IMR-90 (cell line): Measurements from ENCODE around the gene ABHD1. TPM values are rescaled to one million over a fixed set of nuclear protein-coding genes. Genes with fewer than 3 reads are reported as not detected.

Source experiments
- ATAC-seq: fragments of 200-7000 bp; cut with Tn5 transposase; 2 replicates; pipeline ENCODE4 v1.9.1; 2020; ENCODE audit warnings: low read depth, mild to moderate bottlenecking, moderate library complexity
- BruUV-seq: library from RNA; stranded (reverse); fragments of 400-500 nt; replicated peaks from 2 replicates; lab custom pipeline; 2021; lab: Mats Ljungman, UMichigan
- CTCF ChIA-PET: fragments of 300-600 bp; formaldehyde crosslinking; extraction: SDS; loops from one replicate; lab custom pipeline; 2021; ENCODE audit warnings: antibody characterized with exemption; lab: Yijun Ruan, JAX
- POLR2A ChIA-PET: fragments of 300-600 bp; sonication (Branson Sonifier 250); formaldehyde crosslinking; loops from one replicate; lab custom pipeline; 2022; ENCODE audit warnings: antibody characterized with exemption; ENCODE audit not compliant: unreplicated experiment; lab: Charles Lee
- DNase-seq: peaks from one replicate; pipeline ENCODE4 v3.0.0; 2013
- H2AFZ ChIP-seq: replicated peaks from 2 replicates; pipeline ENCODE3; 2013; ENCODE audit warnings: low read length, mild to moderate bottlenecking; ENCODE audit not compliant: poor library complexity
- H2AK5ac ChIP-seq: 2 replicates; pipeline ENCODE4 v1.6.1; 2013; ENCODE audit warnings: low read depth, low read length, inconsistent platforms
- H2AK9ac ChIP-seq: replicated peaks from 2 replicates; pipeline ENCODE3; 2013; ENCODE audit warnings: mild to moderate bottlenecking, low read depth, low read length, moderate library complexity; ENCODE audit not compliant: poor library complexity
- H2BK120ac ChIP-seq: 2 replicates; pipeline ENCODE4 v1.6.1; 2013; ENCODE audit warnings: low read depth, low read length, inconsistent platforms
- H2BK15ac ChIP-seq: 3 replicates; pipeline ENCODE4 v1.6.1; 2013; ENCODE audit warnings: low read depth, low read length, inconsistent platforms
- H2BK20ac ChIP-seq: 2 replicates; pipeline ENCODE4 v1.6.1; 2013; ENCODE audit warnings: low read depth, mild to moderate bottlenecking, inconsistent platforms, low read length, moderate library complexity
- H2BK5ac ChIP-seq: 2 replicates; pipeline ENCODE4 v1.6.1; 2013; ENCODE audit warnings: mild to moderate bottlenecking, low read depth, low read length, inconsistent platforms; ENCODE audit not compliant: poor library complexity, severe bottlenecking
- H3K14ac ChIP-seq: replicated peaks from 2 replicates; pipeline ENCODE4 v1.6.1; 2013; ENCODE audit warnings: low read depth, low read length, inconsistent platforms
- H3K18ac ChIP-seq: 2 replicates; pipeline ENCODE4 v1.6.1; 2013; ENCODE audit warnings: low read depth, low read length, control low read depth
- H3K23ac ChIP-seq: 2 replicates; pipeline ENCODE4 v1.6.1; 2013; ENCODE audit warnings: low read depth, low read length, inconsistent platforms
- H3K27ac ChIP-seq: 2 replicates; pipeline ENCODE4 v1.5.1; 2013; ENCODE audit warnings: mild to moderate bottlenecking, control low read depth, low read length; ENCODE audit not compliant: insufficient read depth
- H3K27me3 ChIP-seq: 2 replicates; pipeline ENCODE4 v1.6.1; 2013; ENCODE audit warnings: low read length; ENCODE audit not compliant: control insufficient read depth, insufficient read depth
- H3K36me3 ChIP-seq: 2 replicates; pipeline ENCODE4 v1.6.1; 2013; ENCODE audit warnings: low read length, mixed read lengths; ENCODE audit not compliant: control insufficient read depth, insufficient read depth
- H3K4ac ChIP-seq: 2 replicates; pipeline ENCODE4 v1.6.1; 2013; ENCODE audit warnings: low read depth, low read length, inconsistent platforms
- H3K4me1 ChIP-seq: 2 replicates; pipeline ENCODE4 v1.6.1; 2013; ENCODE audit warnings: low read length, mixed read lengths; ENCODE audit not compliant: control insufficient read depth, insufficient read depth
- H3K4me2 ChIP-seq: 2 replicates; pipeline ENCODE4 v1.6.1; 2013; ENCODE audit warnings: low read depth, mild to moderate bottlenecking, control low read depth, low read length, moderate library complexity
- H3K4me3 ChIP-seq: 2 replicates; pipeline ENCODE4 v1.5.1; 2013; ENCODE audit warnings: low read depth, mild to moderate bottlenecking, control low read depth, low read length, moderate library complexity; ENCODE audit not compliant: insufficient read depth
- H3K56ac ChIP-seq: 2 replicates; pipeline ENCODE4 v1.6.1; 2013; ENCODE audit warnings: low read length, inconsistent platforms; ENCODE audit not compliant: insufficient read depth; ENCODE audit errors: extremely low read depth
- H3K79me1 ChIP-seq, 2 experiments: 2 replicates each; pipeline ENCODE4 v1.6.1; 2013; ENCODE audit warnings: low read length in 2 of 2, inconsistent platforms in 1 of 2, low read depth in 1 of 2
- H3K9ac ChIP-seq: 2 replicates; pipeline ENCODE4 v1.6.1; 2013; ENCODE audit warnings: low read depth, low read length, control low read depth
- H3K9me1 ChIP-seq: 2 replicates; pipeline ENCODE4 v1.6.1; 2013; ENCODE audit warnings: low read length, inconsistent platforms; ENCODE audit not compliant: insufficient read depth
- H3K9me3 ChIP-seq: 2 replicates; pipeline ENCODE4 v1.6.1; 2013; ENCODE audit warnings: low read length; ENCODE audit not compliant: control insufficient read depth, insufficient read depth
- H4K20me1 ChIP-seq: 2 replicates; pipeline ENCODE4 v1.6.1; 2013; ENCODE audit warnings: low read length, inconsistent platforms; ENCODE audit not compliant: insufficient read depth
- H4K5ac ChIP-seq: 2 replicates; pipeline ENCODE4 v1.6.1; 2013; ENCODE audit warnings: mild to moderate bottlenecking, low read depth, low read length, control low read depth
- H4K8ac ChIP-seq, 2 experiments: 2 replicates each; pipeline ENCODE4 v1.6.1; 2013; ENCODE audit warnings: low read depth in 2 of 2, low read length in 2 of 2, control low read depth in 1 of 2, inconsistent platforms in 1 of 2
- H4K91ac ChIP-seq: 2 replicates; pipeline ENCODE4 v1.6.1; 2013; ENCODE audit warnings: low read depth, low read length, inconsistent platforms; ENCODE audit not compliant: insufficient read depth
- BHLHE40 ChIP-seq: fragments of 150-350 bp; IDR thresholded peaks from 2 replicates; pipeline ENCODE4 v1.6.1; 2016; ENCODE audit warnings: mild to moderate bottlenecking, low read depth, low read length
- CEBPB ChIP-seq: IDR thresholded peaks from 2 replicates; pipeline ENCODE4 v1.6.1; 2012; ENCODE audit warnings: low read depth, low read length, improper control_type of control experiment
- CHD1 ChIP-seq: IDR thresholded peaks from 2 replicates; pipeline ENCODE4 v1.6.1; 2012; ENCODE audit warnings: low read depth, low read length, improper control_type of control experiment
- ELK1 ChIP-seq: fragments of 150-350 bp; IDR thresholded peaks from 2 replicates; pipeline ENCODE4 v1.6.1; 2016; ENCODE audit warnings: low read depth, mild to moderate bottlenecking, low read length, moderate library complexity, borderline replicate concordance
- FOS ChIP-seq: fragments of 150-350 bp; IDR thresholded peaks from 2 replicates; pipeline ENCODE4 v1.6.1; 2016; ENCODE audit warnings: low read depth, low read length
- MAFK ChIP-seq: IDR thresholded peaks from 2 replicates; pipeline ENCODE4 v1.6.1; 2012; ENCODE audit warnings: low read depth, low read length, improper control_type of control experiment
- MAZ ChIP-seq: IDR thresholded peaks from 2 replicates; pipeline ENCODE4 v1.6.1; 2012; ENCODE audit warnings: low read depth, mild to moderate bottlenecking, low read length, improper control_type of control experiment, moderate library complexity, borderline replicate concordance
- MXI1 ChIP-seq: IDR thresholded peaks from 2 replicates; pipeline ENCODE4 v1.6.1; 2012; ENCODE audit warnings: low read depth, mild to moderate bottlenecking, low read length, moderate library complexity, borderline replicate concordance
- NFE2L2 ChIP-seq: fragments of 150-350 bp; IDR thresholded peaks from 2 replicates; pipeline ENCODE4 v1.6.1; 2016; ENCODE audit warnings: low read depth, mild to moderate bottlenecking, low read length
- POLR2A ChIP-seq: IDR thresholded peaks from 2 replicates; pipeline ENCODE4 v1.6.1; 2012; ENCODE audit warnings: mild to moderate bottlenecking, low read depth, low read length
- RAD21 ChIP-seq: IDR thresholded peaks from 2 replicates; pipeline ENCODE4 v1.6.1; 2012; ENCODE audit warnings: low read length, improper control_type of control experiment
- RCOR1 ChIP-seq: IDR thresholded peaks from 2 replicates; pipeline ENCODE4 v1.6.1; 2012; ENCODE audit warnings: mild to moderate bottlenecking, low read length, improper control_type of control experiment; ENCODE audit not compliant: insufficient replicate concordance
- RFX5 ChIP-seq: IDR thresholded peaks from 2 replicates; pipeline ENCODE4 v1.8.0; 2012; ENCODE audit warnings: low read depth, mild to moderate bottlenecking, low read length, moderate library complexity
- SMC3 ChIP-seq: fragments of 150-350 bp; IDR thresholded peaks from 2 replicates; pipeline ENCODE4 v1.6.1; 2016; ENCODE audit warnings: low read depth, mild to moderate bottlenecking, antibody characterized with exemption, low read length, moderate library complexity
- USF2 ChIP-seq: fragments of 150-350 bp; IDR thresholded peaks from 2 replicates; pipeline ENCODE4 v1.6.1; 2017; ENCODE audit warnings: mild to moderate bottlenecking, antibody characterized with exemption, low read length, low read depth
- WGBS, 2 experiments: methylation state at CpG; one replicate each; pipeline versions ENCODE4 v1.1.5 to v1.1.7; 2013; ENCODE audit warnings: missing lambda C conversion rate in 2 of 2; ENCODE audit not compliant: insufficient read length in 1 of 2; ENCODE audit errors: extremely low coverage in 2 of 2; 5-methylcytosine and 5-hydroxymethylcytosine counted together
- dilution Hi-C: fragments of 300-500 bp; cut with HindIII; formaldehyde crosslinking; loops from one replicate; pipeline ENCODE4 v1.14.3; 2018; ENCODE audit warnings: low sequenced_read_pairs; ENCODE audit not compliant: unreplicated experiment
- in situ Hi-C: fragments of 300-500 bp; cut with MboI; formaldehyde crosslinking; loops from 3 replicates; pipeline ENCODE4 v1.14.3; 2019; ENCODE audit warnings: low sequenced_read_pairs, inconsistent platforms, mixed read lengths
- intact Hi-C: fragments of 100-400 bp; cut with micrococcal nuclease; formaldehyde crosslinking; loops from 2 replicates; pipeline ENCODE4 v1.10.0; 2022
- polyA plus RNA-seq, 3 experiments: library from polyadenylated mRNA; depleted of rRNA; stranded (reverse); fragments of >200 nt; gene quantifications; 2 replicates each; pipeline ENCODE4 v1.2.3, GENCODE V29; 2012; ENCODE audit warnings: low replicate concordance in 1 of 3
- total RNA-seq: library from RNA; depleted of rRNA; stranded (reverse); fragments of >200 nt; gene quantifications from 2 replicates; pipeline ENCODE4 v1.2.3, GENCODE V29; 2012
- TF ChIP-seq, protein P1 (sequence below): conservative IDR thresholded peaks from 2 replicates; pipeline ENCODE4 v1.5.1; 2012; ENCODE audit warnings: mild to moderate bottlenecking, low read depth, low read length, improper control_type of control experiment

ABHD1 gene
- total and polyA plus RNA-seq, 2 of the 4 experiments (the other 2 are of a cell fraction), result 0.24 TPM; not detected in 1

DNA sequence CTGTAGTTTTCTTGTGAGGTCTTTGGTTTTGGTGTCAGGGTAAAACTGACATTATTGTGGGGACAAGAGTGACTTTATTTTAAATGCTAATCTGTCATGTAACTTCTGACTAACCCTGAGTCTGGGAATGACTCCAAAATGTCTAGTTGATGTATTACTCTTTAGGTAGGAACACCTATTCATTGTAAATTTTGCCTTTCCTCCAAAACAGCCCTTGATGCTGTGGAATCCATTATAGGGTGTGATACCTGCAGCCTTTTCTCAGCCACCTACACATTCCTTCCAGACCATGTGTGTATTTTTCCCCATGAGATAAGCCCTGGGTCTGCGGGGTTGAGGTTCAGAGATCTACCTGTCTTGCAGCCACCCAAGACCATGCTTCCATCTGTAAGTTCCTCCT lies 19.7 kb downstream of the ABHD1 start:
- no CpG with 5 or more reads among the region's 1 CpG for WGBS, 2 experiments
- Histone ChIP-seq H3K4ac (no peak overlapping the region), H3K4me1 (no peaks in the 10 kb centered on the region), H2BK20ac (no peak overlapping the region), H3K14ac (no peak overlapping the region), H3K36me3 (no peaks in the 10 kb centered on the region), H2BK5ac (no peak overlapping the region), H4K8ac (no peak overlapping the region), H3K9ac (no peak overlapping the region), H2AK5ac (no peak overlapping the region), H3K9me1 (no peaks in the 10 kb centered on the region), H3K4me2 (no peak overlapping the region), H3K56ac (no peak overlapping the region), H3K18ac (no peak overlapping the region), H3K79me1 (no peaks in the 10 kb centered on the region), H2BK15ac (no peak overlapping the region), H2AFZ (no peak overlapping the region), H3K4me3 (no peak overlapping the region), H4K20me1 (no peaks in the 10 kb centered on the region), H3K9me3 (peaks cover 7% of the 10 kb centered on the region), H2BK120ac (no peak overlapping the region), H2AK9ac (no peak overlapping the region), H3K23ac (no peak overlapping the region), H3K27me3 (peaks cover 24% of the 10 kb centered on the region), H4K91ac (no peak overlapping the region), H3K27ac (no peak overlapping the region), H4K5ac (no peak overlapping the region)
- in situ Hi-C loops, result no loop called here
- TF ChIP-seq FOS (no peak), POLR2A (no peak), CEBPB (no peak), MXI1 (no peak), CHD1 (no peak), RCOR1 (no peak), RAD21 (no peak), MAZ (no peak), NFE2L2 (no peak), ELK1 (no peak), SMC3 (no peak), BHLHE40 (no peak), RFX5 (no peak), MAFK (no peak), USF2 (no peak)
- TF ChIP-seq, protein P1, sequence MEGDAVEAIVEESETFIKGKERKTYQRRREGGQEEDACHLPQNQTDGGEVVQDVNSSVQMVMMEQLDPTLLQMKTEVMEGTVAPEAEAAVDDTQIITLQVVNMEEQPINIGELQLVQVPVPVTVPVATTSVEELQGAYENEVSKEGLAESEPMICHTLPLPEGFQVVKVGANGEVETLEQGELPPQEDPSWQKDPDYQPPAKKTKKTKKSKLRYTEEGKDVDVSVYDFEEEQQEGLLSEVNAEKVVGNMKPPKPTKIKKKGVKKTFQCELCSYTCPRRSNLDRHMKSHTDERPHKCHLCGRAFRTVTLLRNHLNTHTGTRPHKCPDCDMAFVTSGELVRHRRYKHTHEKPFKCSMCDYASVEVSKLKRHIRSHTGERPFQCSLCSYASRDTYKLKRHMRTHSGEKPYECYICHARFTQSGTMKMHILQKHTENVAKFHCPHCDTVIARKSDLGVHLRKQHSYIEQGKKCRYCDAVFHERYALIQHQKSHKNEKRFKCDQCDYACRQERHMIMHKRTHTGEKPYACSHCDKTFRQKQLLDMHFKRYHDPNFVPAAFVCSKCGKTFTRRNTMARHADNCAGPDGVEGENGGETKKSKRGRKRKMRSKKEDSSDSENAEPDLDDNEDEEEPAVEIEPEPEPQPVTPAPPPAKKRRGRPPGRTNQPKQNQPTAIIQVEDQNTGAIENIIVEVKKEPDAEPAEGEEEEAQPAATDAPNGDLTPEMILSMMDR, result no peak
- intact Hi-C loops, result no loop called here
- ChIA-PET CTCF (interaction anchor here (1.0 kb wide), 1 partner anchor 14 kb away, joined by 5 read pairs; no protein-coding TSS in a partner anchor), POLR2A (interaction anchor here (0.7 kb wide), 1 partner anchor 30 kb away, joined by 4 read pairs; no protein-coding TSS in a partner anchor)
- ATAC-seq (no peak), DNase-seq (no peak)
- dilution Hi-C loops, result no loop called here
- no TSS peak for BruUV-seq
